Endothelial cell of umbilical vein (primary cell): Measurements from ENCODE around the gene TERT. TPM values are rescaled to one million over a fixed set of nuclear protein-coding genes. Genes with fewer than 3 reads are reported as not detected.

Experiments
- BruUV-seq: library from RNA; stranded (reverse); fragments of 400-500 nt; replicated peaks from 2 replicates; lab custom pipeline; 2021; lab: Mats Ljungman, UMichigan
- CTCF ChIA-PET: fragments of 300-600, 350-600 bp; sonication (Branson Sonifier 250); formaldehyde crosslinking; loops from one replicate; lab custom pipeline; 2021; ENCODE audit warnings: antibody characterized with exemption, inconsistent platforms; lab: Charles Lee
- POLR2A ChIA-PET: fragments of 300-600, 350-600 bp; sonication (Branson Sonifier 250); formaldehyde crosslinking; loops from one replicate; lab custom pipeline; 2021; ENCODE audit warnings: antibody characterized with exemption, inconsistent platforms; lab: Charles Lee
- DNase-seq: peaks from one replicate; pipeline ENCODE4 v3.0.0-alpha.2; 2011; ENCODE audit warnings: low read depth, low spot score
- FAIRE-seq: peaks from 2 replicates; lab custom pipeline; 2011; peaks lifted over from hg19 to GRCh38; lab: Jason Lieb, UNC
- H2AFZ ChIP-seq: 2 replicates; pipeline ENCODE4 v1.6.0; 2012; ENCODE audit warnings: low read depth, low read length, control low read depth, inconsistent platforms
- H3K27ac ChIP-seq: 2 replicates; pipeline ENCODE4 v1.5.1; 2011; ENCODE audit warnings: low read depth, mild to moderate bottlenecking, control low read depth, low read length, moderate library complexity; ENCODE audit not compliant: insufficient read depth
- H3K27me3 ChIP-seq, 2 experiments: 2 replicates each; pipeline versions ENCODE4 v1.6.0 to v1.6.1; 2011; ENCODE audit warnings: low read length in 2 of 2, mixed read lengths in 1 of 2; ENCODE audit not compliant: control insufficient read depth in 2 of 2, insufficient read depth in 2 of 2
- H3K36me3 ChIP-seq, 2 experiments: 2 replicates in 1 of 2; 3 replicates in 1 of 2; pipeline ENCODE4 v1.5.1; 2011; ENCODE audit warnings: low read length in 2 of 2, mild to moderate bottlenecking in 1 of 2, moderate library complexity in 1 of 2; ENCODE audit not compliant: control insufficient read depth in 2 of 2, insufficient read depth in 2 of 2; ENCODE audit errors: extremely low read depth in 1 of 2
- H3K4me1 ChIP-seq: 3 replicates; pipeline ENCODE4 v1.5.1; 2011; ENCODE audit warnings: mild to moderate bottlenecking, low read length; ENCODE audit not compliant: control insufficient read depth, insufficient read depth; ENCODE audit errors: extremely low read depth
- H3K4me2 ChIP-seq: 2 replicates; pipeline ENCODE4 v1.6.1; 2011; ENCODE audit warnings: low read length, control low read depth, mixed read lengths; ENCODE audit not compliant: insufficient read depth
- H3K4me3 ChIP-seq, 3 experiments: fragments of 200-600 bp in 1 of 3; sonication (generic), shearing (Covaris generic) in 1 of 3; replicated peaks in 1 of 3; 2 replicates each; pipeline ENCODE4 v1.5.1; 2011 to 2016; ENCODE audit warnings: control low read depth in 3 of 3, low read length in 3 of 3, mild to moderate bottlenecking in 2 of 3, inconsistent platforms in 1 of 3, low read depth in 1 of 3, moderate library complexity in 1 of 3; ENCODE audit not compliant: insufficient read depth in 1 of 3
- H3K79me2 ChIP-seq: 2 replicates; pipeline ENCODE4 v1.6.0; 2012; ENCODE audit warnings: low read length, inconsistent platforms; ENCODE audit not compliant: control insufficient read depth, insufficient read depth
- H3K9ac ChIP-seq: replicated peaks from 2 replicates; pipeline ENCODE3; 2011; ENCODE audit warnings: low read length, control low read depth; ENCODE audit not compliant: insufficient read depth; ENCODE audit errors: extremely low read depth
- H3K9me1 ChIP-seq: replicated peaks from 3 replicates; pipeline ENCODE4 v1.6.0; 2011; ENCODE audit warnings: mild to moderate bottlenecking, low read length; ENCODE audit not compliant: control insufficient read depth, insufficient read depth; ENCODE audit errors: extremely low read depth
- H3K9me3 ChIP-seq: replicated peaks from 2 replicates; pipeline ENCODE4 v1.5.1; 2012; ENCODE audit warnings: low read length, inconsistent platforms; ENCODE audit not compliant: control insufficient read depth, insufficient read depth
- H4K20me1 ChIP-seq: replicated peaks from 2 replicates; pipeline ENCODE3; 2011; ENCODE audit warnings: mild to moderate bottlenecking, low read length; ENCODE audit not compliant: control insufficient read depth, insufficient read depth; ENCODE audit errors: extremely low read depth
- CTCF ChIP-seq, 2 donors: IDR thresholded peaks; 1 replicate in 1 of 2; 2 replicates in 1 of 2; pipeline ENCODE4 v1.5.1; 2011; ENCODE audit warnings: low read length in 2 of 2, mild to moderate bottlenecking in 2 of 2, moderate library complexity in 2 of 2, control low read depth in 1 of 2, inconsistent platforms in 1 of 2, low read depth in 1 of 2; ENCODE audit not compliant: insufficient read depth in 1 of 2; ENCODE audit errors: extremely low read depth in 1 of 2
- EZH2 ChIP-seq: IDR thresholded peaks from 2 replicates; pipeline ENCODE4 v1.6.1; 2012; ENCODE audit warnings: borderline replicate concordance, low read depth, mild to moderate bottlenecking, moderate library complexity, low read length, inconsistent platforms; ENCODE audit not compliant: severe bottlenecking
- FOS ChIP-seq: IDR thresholded peaks from 2 replicates; pipeline ENCODE4 v1.6.1; 2011; ENCODE audit warnings: mild to moderate bottlenecking, low read length, moderate library complexity, borderline replicate concordance; ENCODE audit not compliant: insufficient read depth
- GATA2 ChIP-seq: IDR thresholded peaks from 2 replicates; pipeline ENCODE4 v1.7.0; 2011; ENCODE audit warnings: low read depth, mild to moderate bottlenecking, moderate library complexity, mixed read lengths, low read length; ENCODE audit not compliant: insufficient read length, insufficient read depth
- JUN ChIP-seq: IDR thresholded peaks from 2 replicates; pipeline ENCODE4 v1.6.1; 2011; ENCODE audit warnings: borderline replicate concordance, low read depth; ENCODE audit not compliant: insufficient read length, insufficient read depth
- MYC ChIP-seq: IDR thresholded peaks from one replicate; pipeline ENCODE4 v1.6.1; 2011; ENCODE audit warnings: mild to moderate bottlenecking, low read depth, low read length
- POLR2A ChIP-seq: IDR thresholded peaks from 2 replicates; pipeline ENCODE4 v1.6.1; 2012; ENCODE audit warnings: low read depth, mild to moderate bottlenecking, control low read depth, low read length
- POLR2AphosphoS5 ChIP-seq: IDR thresholded peaks from 2 replicates; pipeline ENCODE4 v1.6.1; 2012; ENCODE audit warnings: low read depth, mild to moderate bottlenecking, control low read depth, low read length, moderate library complexity; ENCODE audit not compliant: insufficient read depth
- dilution Hi-C: fragments of 300-500 bp; cut with MboI; formaldehyde crosslinking; loops from one replicate; pipeline ENCODE4 v1.15.0; 2019; ENCODE audit warnings: low sequenced_read_pairs; ENCODE audit not compliant: extremely low pct_ligation_motif_present
- intact Hi-C: fragments of 100-400 bp; cut with micrococcal nuclease; formaldehyde crosslinking; loops from one replicate; pipeline ENCODE4 v1.10.0; 2022
- polyA plus RNA-seq, 4 experiments: library from polyadenylated mRNA; depleted of rRNA in 3 of 4; stranded (reverse) in 3 of 4; unstranded in 1 of 4; fragments of >200 nt; gene quantifications; 2 replicates each; pipeline versions ENCODE4 v1.2.1 to v1.2.3, GENCODE V29; 2011 to 2012; ENCODE audit warnings: missing spikeins in 1 of 4
- total RNA-seq: library from RNA; stranded (reverse); gene quantifications from 2 replicates; pipeline ENCODE4 v1.2.3, GENCODE V29; 2021
- TF ChIP-seq, protein P1 (sequence below): IDR thresholded peaks from 2 replicates; pipeline ENCODE4 v1.6.1; 2011; ENCODE audit not compliant: insufficient read depth, insufficient read length

Gene TERT
- total and polyA plus RNA-seq, 2 donors (not counting 3 experiments of a cell fraction or from before 2014, with no cell fraction given), result 0.04 TPM; not detected in 1

- POLR2A ChIA-PET, result no interaction called here
- H2AFZ ChIP-seq, result no peak overlapping the region
- H3K9me3 ChIP-seq, result no peaks in the 10 kb centered on the region
- no peaks in the 10 kb centered on the region for H3K79me2 ChIP-seq
- intact Hi-C loops, result no loop called here
- no peak overlapping the region for H3K9ac ChIP-seq
- DNase-seq, result no peak
- no peaks in the 10 kb centered on the region for H3K9me1 ChIP-seq
- no peak overlapping the region for H3K4me3 ChIP-seq
- H3K4me1 ChIP-seq, result peaks cover 3% of the 10 kb centered on the region
- no peaks in the 10 kb centered on the region for H4K20me1 ChIP-seq
- FAIRE-seq, result no peak
- CTCF ChIA-PET, result no interaction called here
- BruUV-seq, result no TSS peak
- dilution Hi-C loops, result no loop called here
- no peak overlapping the region for H3K27ac ChIP-seq
- no peaks in the 10 kb centered on the region for H3K36me3 ChIP-seq
- H3K4me2 ChIP-seq, result no peak overlapping the region
- no peaks in the 10 kb centered on the region for H3K27me3 ChIP-seq
- no peak for TF ChIP-seq POLR2A
- TF ChIP-seq, protein P1, sequence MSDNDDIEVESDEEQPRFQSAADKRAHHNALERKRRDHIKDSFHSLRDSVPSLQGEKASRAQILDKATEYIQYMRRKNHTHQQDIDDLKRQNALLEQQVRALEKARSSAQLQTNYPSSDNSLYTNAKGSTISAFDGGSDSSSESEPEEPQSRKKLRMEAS, result no peak
- TF ChIP-seq FOS, result no peak
- no peak for TF ChIP-seq CTCF (IDR thresholded peaks at IDR 0.05; ENCODE audit: extremely low read depth in 1 of 2, insufficient read depth in 1 of 2, low read depth in 1 of 2, low read length in 2 of 2)
- no peak for TF ChIP-seq GATA2
- no peak for TF ChIP-seq POLR2AphosphoS5
- TF ChIP-seq JUN, result no peak
- no peak for TF ChIP-seq MYC
- TF ChIP-seq EZH2, result no peak
Measured at GRCh38 chr5:1253456-1254105, 41.3 kb downstream of the TERT start.
